ENCODE data around the gene MAML2. TPM values are rescaled to one million over a fixed set of nuclear protein-coding genes. Genes with fewer than 3 reads are reported as not detected.

Gene MAML2
- total RNA-seq, 1 experiment from 2014 or later = 2.7 TPM

DNA sequence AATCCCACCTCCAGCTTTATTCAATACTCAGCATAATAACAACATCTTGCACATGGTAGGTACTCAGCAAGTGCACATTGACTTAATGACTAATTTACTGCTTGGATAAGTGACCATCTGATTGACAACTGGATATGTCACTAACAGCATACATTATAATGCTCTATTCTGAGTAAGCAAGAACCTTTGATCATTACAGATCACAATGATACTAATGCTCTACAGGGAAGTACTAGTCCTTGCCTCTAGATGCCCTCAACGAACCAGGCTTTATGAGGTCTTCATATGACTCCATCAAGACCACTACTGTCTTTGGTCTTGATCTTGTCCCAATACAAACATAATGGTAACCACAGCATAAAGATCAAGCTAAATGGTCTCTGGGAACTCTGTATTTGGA, 251.5 kb downstream of the MAML2 start:
- Histone ChIP-seq H3K14ac (ENCODE audit: insufficient read depth, low read length) (no peak overlapping the region), H4K20me1 (ENCODE audit: control insufficient read depth, insufficient read depth, insufficient read length) (no peaks in the 10 kb centered on the region), H2BK20ac (ENCODE audit: low read depth, low read length, poor library complexity, severe bottlenecking) (no peak overlapping the region), H2AK5ac (ENCODE audit: insufficient read length, low read length) (no peak overlapping the region), H4K91ac (ENCODE audit: insufficient read length, low read depth, low read length) (no peak overlapping the region), H2BK120ac (ENCODE audit: low read depth, low read length, poor library complexity, severe bottlenecking) (no peak overlapping the region), H3K27ac (ENCODE audit: insufficient read length, low read depth, low read length) (no peak overlapping the region), H3K23ac (ENCODE audit: insufficient read length, low read depth, low read length) (no peak overlapping the region), H3K79me1 (ENCODE audit: insufficient read depth, low read depth, low read length, poor library complexity, severe bottlenecking) (no peaks in the 10 kb centered on the region), H3K23me2 (ENCODE audit: insufficient read length, low read depth, low read length, poor library complexity, severe bottlenecking) (no peaks in the 10 kb centered on the region), H2BK12ac (ENCODE audit: insufficient read length, low read depth, low read length) (no peak overlapping the region), H3K27me3 (ENCODE audit: insufficient read depth, low read length) (no peaks in the 10 kb centered on the region), H3K56ac (ENCODE audit: insufficient read length, low read depth, low read length) (no peak overlapping the region), H3K79me2 (ENCODE audit: insufficient read depth, low read length) (no peaks in the 10 kb centered on the region), H3K9ac (ENCODE audit: extremely low read depth, insufficient read length, low read length) (no peak overlapping the region), H2BK15ac (ENCODE audit: low read depth, low read length) (no peak overlapping the region), H3K4me2 (ENCODE audit: insufficient read depth, insufficient read length, low read length) (no peak overlapping the region), H3K4me1 (ENCODE audit: insufficient read depth, low read length) (0 out of 2 replicates have a peak, but pooled peaks cover 3% of the 10 kb centered on the region), H2AFZ (ENCODE audit: low read length) (no peak overlapping the region), H3K9me3 (ENCODE audit: control insufficient read depth, low read depth, low read length) (no peaks in the 10 kb centered on the region), H2BK5ac (ENCODE audit: insufficient read length, low read length) (no peak overlapping the region), H3K4ac (ENCODE audit: low read depth, low read length) (no peak overlapping the region), H3K18ac (ENCODE audit: insufficient read length, low read depth, low read length) (no peak overlapping the region), H4K5ac (ENCODE audit: insufficient read length, low read depth, low read length) (no peak overlapping the region), H3T11ph (ENCODE audit: low read length) (no peak overlapping the region), H4K8ac (replicated peaks; ENCODE audit: insufficient read length, low read depth, low read length) (no peak overlapping the region)
- peaks cover 13 to 15% of the 10 kb centered on the region in 2 experiments for H3K4me1 Mint-ChIP-seq
- TF ChIP-seq, protein P1, sequence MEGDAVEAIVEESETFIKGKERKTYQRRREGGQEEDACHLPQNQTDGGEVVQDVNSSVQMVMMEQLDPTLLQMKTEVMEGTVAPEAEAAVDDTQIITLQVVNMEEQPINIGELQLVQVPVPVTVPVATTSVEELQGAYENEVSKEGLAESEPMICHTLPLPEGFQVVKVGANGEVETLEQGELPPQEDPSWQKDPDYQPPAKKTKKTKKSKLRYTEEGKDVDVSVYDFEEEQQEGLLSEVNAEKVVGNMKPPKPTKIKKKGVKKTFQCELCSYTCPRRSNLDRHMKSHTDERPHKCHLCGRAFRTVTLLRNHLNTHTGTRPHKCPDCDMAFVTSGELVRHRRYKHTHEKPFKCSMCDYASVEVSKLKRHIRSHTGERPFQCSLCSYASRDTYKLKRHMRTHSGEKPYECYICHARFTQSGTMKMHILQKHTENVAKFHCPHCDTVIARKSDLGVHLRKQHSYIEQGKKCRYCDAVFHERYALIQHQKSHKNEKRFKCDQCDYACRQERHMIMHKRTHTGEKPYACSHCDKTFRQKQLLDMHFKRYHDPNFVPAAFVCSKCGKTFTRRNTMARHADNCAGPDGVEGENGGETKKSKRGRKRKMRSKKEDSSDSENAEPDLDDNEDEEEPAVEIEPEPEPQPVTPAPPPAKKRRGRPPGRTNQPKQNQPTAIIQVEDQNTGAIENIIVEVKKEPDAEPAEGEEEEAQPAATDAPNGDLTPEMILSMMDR (conservative IDR thresholded peaks at IDR 0.05) = no peak; the same call in 2 of the 3 replicates
- no CpG with 5 or more reads among the region's 1 CpG for whole genome bisulfite sequencing (ENCODE audit: extremely low coverage, insufficient read length, low lambda C conversion rate)
- no peak for DNase-seq
- H3K36me3 Mint-ChIP-seq (ENCODE audit: insufficient read depth in 1 of 3, low read depth in 3 of 3) = no peaks in the 10 kb centered on the region
- H3K4me3 Mint-ChIP-seq = no peak overlapping the region
- no peaks in the 10 kb centered on the region for H3K27me3 Mint-ChIP-seq (ENCODE audit: low read depth)
- no peaks in the 10 kb centered on the region for H3K9me3 Mint-ChIP-seq
- no peak overlapping the region for H3K27ac Mint-ChIP-seq
